ENCODE data around the gene PTCHD4. TPM values are rescaled to one million over a fixed set of nuclear protein-coding genes. Genes with fewer than 3 reads are reported as not detected.

Gene PTCHD4
- total and polyA plus RNA-seq, 2 of the 13 experiments (the other 11 are each of a cell fraction or from before 2014, with no cell fraction given), result 28.4 to 32.9 TPM

DNA sequence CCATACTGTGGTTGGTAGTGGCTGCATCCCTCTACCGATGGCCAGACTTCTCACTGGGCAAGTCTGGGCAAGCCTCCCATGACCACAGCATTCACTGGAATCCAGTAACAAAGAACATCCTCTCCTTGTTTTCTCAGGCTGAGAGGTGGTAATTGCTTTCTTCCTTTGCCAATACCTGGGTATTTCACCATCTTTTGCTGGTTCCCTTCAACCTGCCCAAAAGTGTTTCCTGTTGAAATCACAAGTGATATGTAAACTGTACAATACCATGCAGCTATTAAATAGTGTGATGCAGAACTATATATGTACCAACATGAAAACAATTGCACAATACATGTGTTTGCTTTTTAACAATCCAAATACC is at the start of gene PTCHD4 (continued):
- TF ChIP-seq, protein P1, sequence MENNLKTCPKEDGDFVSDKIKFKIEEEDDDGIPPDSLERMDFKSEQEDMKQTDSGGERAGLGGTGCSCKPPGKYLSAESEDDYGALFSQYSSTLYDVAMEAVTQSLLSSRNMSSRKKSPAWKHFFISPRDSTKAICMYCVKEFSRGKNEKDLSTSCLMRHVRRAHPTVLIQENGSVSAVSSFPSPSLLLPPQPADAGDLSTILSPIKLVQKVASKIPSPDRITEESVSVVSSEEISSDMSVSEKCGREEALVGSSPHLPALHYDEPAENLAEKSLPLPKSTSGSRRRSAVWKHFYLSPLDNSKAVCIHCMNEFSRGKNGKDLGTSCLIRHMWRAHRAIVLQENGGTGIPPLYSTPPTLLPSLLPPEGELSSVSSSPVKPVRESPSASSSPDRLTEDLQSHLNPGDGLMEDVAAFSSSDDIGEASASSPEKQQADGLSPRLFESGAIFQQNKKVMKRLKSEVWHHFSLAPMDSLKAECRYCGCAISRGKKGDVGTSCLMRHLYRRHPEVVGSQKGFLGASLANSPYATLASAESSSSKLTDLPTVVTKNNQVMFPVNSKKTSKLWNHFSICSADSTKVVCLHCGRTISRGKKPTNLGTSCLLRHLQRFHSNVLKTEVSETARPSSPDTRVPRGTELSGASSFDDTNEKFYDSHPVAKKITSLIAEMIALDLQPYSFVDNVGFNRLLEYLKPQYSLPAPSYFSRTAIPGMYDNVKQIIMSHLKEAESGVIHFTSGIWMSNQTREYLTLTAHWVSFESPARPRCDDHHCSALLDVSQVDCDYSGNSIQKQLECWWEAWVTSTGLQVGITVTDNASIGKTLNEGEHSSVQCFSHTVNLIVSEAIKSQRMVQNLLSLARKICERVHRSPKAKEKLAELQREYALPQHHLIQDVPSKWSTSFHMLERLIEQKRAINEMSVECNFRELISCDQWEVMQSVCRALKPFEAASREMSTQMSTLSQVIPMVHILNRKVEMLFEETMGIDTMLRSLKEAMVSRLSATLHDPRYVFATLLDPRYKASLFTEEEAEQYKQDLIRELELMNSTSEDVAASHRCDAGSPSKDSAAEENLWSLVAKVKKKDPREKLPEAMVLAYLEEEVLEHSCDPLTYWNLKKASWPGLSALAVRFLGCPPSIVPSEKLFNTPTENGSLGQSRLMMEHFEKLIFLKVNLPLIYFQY (CRISPR knock-in tag; IDR thresholded peaks at IDR 0.05; ENCODE audit: borderline replicate concordance), result no peak
- no peak for TF ChIP-seq NR2F6 (IDR thresholded peaks at IDR 0.05)
- no peak for TF ChIP-seq NR2F6 (CRISPR knock-in tag; IDR thresholded peaks at IDR 0.05)
- TF ChIP-seq ERF (CRISPR knock-in tag; IDR thresholded peaks at IDR 0.05), result peak; percentile 51; the same call in 1 of the 2 replicates
- TF ChIP-seq, protein P2, sequence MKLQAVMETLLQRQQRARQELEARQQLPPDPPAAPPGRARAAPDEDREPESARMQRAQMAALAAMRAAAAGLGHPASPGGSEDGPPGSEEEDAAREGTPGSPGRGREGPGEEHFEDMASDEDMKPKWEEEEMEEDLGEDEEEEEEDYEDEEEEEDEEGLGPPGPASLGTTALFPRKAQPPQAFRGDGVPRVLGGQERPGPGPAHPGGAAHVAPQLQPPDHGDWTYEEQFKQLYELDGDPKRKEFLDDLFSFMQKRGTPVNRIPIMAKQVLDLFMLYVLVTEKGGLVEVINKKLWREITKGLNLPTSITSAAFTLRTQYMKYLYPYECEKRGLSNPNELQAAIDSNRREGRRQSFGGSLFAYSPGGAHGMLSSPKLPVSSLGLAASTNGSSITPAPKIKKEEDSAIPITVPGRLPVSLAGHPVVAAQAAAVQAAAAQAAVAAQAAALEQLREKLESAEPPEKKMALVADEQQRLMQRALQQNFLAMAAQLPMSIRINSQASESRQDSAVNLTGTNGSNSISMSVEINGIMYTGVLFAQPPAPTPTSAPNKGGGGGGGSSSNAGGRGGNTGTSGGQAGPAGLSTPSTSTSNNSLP (IDR thresholded peaks at IDR 0.05; ENCODE audit: low read depth, low read length), result 0 out of 2 replicates have a peak, but pooled peaks have one; percentile 45
- TF ChIP-seq GABPB1 (CRISPR knock-in tag; IDR thresholded peaks at IDR 0.05), result no peak
- no peak for TF ChIP-seq HNRNPLL (IDR thresholded peaks at IDR 0.05; ENCODE audit: low read depth, low read length, poor library complexity, severe bottlenecking)
- TF ChIP-seq PCBP2 (optimal IDR thresholded peaks at IDR 0.05; ENCODE audit: low read depth, low read length, poor library complexity, severe bottlenecking), result no peak
- TF ChIP-seq ZNF343 (CRISPR knock-in tag; IDR thresholded peaks at IDR 0.05), result no peak
- no peak for TF ChIP-seq SKI (IDR thresholded peaks at IDR 0.05; ENCODE audit: partially characterized antibody)
- TF ChIP-seq DNMT1 (CRISPR knock-in tag; IDR thresholded peaks at IDR 0.05), result no peak
- peak; percentile 25 for TF ChIP-seq PRPF4 (IDR thresholded peaks at IDR 0.05; ENCODE audit: low read depth, low read length, poor library complexity, severe bottlenecking)
- TF ChIP-seq, protein P3, sequence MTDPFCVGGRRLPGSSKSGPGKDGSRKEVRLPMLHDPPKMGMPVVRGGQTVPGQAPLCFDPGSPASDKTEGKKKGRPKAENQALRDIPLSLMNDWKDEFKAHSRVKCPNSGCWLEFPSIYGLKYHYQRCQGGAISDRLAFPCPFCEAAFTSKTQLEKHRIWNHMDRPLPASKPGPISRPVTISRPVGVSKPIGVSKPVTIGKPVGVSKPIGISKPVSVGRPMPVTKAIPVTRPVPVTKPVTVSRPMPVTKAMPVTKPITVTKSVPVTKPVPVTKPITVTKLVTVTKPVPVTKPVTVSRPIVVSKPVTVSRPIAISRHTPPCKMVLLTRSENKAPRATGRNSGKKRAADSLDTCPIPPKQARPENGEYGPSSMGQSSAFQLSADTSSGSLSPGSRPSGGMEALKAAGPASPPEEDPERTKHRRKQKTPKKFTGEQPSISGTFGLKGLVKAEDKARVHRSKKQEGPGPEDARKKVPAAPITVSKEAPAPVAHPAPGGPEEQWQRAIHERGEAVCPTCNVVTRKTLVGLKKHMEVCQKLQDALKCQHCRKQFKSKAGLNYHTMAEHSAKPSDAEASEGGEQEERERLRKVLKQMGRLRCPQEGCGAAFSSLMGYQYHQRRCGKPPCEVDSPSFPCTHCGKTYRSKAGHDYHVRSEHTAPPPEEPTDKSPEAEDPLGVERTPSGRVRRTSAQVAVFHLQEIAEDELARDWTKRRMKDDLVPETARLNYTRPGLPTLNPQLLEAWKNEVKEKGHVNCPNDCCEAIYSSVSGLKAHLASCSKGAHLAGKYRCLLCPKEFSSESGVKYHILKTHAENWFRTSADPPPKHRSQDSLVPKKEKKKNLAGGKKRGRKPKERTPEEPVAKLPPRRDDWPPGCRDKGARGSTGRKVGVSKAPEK (CRISPR knock-in tag; IDR thresholded peaks at IDR 0.05; ENCODE audit: borderline replicate concordance), result 0 out of 2 replicates have a peak, but pooled peaks have one; percentile 26
- no peak for TF ChIP-seq ZNF83 (CRISPR knock-in tag; IDR thresholded peaks at IDR 0.05; ENCODE audit: borderline replicate concordance)
- TF ChIP-seq, protein P4, sequence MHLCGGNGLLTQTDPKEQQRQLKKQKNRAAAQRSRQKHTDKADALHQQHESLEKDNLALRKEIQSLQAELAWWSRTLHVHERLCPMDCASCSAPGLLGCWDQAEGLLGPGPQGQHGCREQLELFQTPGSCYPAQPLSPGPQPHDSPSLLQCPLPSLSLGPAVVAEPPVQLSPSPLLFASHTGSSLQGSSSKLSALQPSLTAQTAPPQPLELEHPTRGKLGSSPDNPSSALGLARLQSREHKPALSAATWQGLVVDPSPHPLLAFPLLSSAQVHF (CRISPR knock-in tag; IDR thresholded peaks at IDR 0.05), result no peak
- TF ChIP-seq, protein P5, sequence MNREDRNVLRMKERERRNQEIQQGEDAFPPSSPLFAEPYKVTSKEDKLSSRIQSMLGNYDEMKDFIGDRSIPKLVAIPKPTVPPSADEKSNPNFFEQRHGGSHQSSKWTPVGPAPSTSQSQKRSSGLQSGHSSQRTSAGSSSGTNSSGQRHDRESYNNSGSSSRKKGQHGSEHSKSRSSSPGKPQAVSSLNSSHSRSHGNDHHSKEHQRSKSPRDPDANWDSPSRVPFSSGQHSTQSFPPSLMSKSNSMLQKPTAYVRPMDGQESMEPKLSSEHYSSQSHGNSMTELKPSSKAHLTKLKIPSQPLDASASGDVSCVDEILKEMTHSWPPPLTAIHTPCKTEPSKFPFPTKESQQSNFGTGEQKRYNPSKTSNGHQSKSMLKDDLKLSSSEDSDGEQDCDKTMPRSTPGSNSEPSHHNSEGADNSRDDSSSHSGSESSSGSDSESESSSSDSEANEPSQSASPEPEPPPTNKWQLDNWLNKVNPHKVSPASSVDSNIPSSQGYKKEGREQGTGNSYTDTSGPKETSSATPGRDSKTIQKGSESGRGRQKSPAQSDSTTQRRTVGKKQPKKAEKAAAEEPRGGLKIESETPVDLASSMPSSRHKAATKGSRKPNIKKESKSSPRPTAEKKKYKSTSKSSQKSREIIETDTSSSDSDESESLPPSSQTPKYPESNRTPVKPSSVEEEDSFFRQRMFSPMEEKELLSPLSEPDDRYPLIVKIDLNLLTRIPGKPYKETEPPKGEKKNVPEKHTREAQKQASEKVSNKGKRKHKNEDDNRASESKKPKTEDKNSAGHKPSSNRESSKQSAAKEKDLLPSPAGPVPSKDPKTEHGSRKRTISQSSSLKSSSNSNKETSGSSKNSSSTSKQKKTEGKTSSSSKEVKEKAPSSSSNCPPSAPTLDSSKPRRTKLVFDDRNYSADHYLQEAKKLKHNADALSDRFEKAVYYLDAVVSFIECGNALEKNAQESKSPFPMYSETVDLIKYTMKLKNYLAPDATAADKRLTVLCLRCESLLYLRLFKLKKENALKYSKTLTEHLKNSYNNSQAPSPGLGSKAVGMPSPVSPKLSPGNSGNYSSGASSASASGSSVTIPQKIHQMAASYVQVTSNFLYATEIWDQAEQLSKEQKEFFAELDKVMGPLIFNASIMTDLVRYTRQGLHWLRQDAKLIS (CRISPR knock-in tag; IDR thresholded peaks at IDR 0.05), result no peak
- TF ChIP-seq RXRA (CRISPR knock-in tag; IDR thresholded peaks at IDR 0.05), result no peak
- TF ChIP-seq ZNF674 (CRISPR knock-in tag; IDR thresholded peaks at IDR 0.05; ENCODE audit: low read depth), result no peak

All from HepG2 (cell line).